HL-60 (cell line): ENCODE results near the gene TMPRSS13.

Experiments
- CTCF ChIP-seq: IDR thresholded peaks from one replicate; pipeline ENCODE4 v1.5.1; 2011; ENCODE audit warnings: low read length, control low read depth, inconsistent platforms; ENCODE audit not compliant: insufficient read depth
- REST ChIP-seq: IDR thresholded peaks from 2 replicates; pipeline ENCODE4 v1.6.1; 2012; ENCODE audit warnings: low read depth; ENCODE audit not compliant: insufficient replicate concordance

- TF ChIP-seq CTCF (no peak), REST (no peak)
Observed at GRCh38 chr11:117873828-117874125, 55.4 kb downstream of the TMPRSS13 start.
